ENCODE results near the gene ANAPC4. TPM values are rescaled to one million over a fixed set of nuclear protein-coding genes. Genes with fewer than 3 reads are reported as not detected.

ANAPC4 gene
- total RNA-seq, 4 donors from 2014 or later = 19.8 to 49.8 (median 27.2) TPM

DNA sequence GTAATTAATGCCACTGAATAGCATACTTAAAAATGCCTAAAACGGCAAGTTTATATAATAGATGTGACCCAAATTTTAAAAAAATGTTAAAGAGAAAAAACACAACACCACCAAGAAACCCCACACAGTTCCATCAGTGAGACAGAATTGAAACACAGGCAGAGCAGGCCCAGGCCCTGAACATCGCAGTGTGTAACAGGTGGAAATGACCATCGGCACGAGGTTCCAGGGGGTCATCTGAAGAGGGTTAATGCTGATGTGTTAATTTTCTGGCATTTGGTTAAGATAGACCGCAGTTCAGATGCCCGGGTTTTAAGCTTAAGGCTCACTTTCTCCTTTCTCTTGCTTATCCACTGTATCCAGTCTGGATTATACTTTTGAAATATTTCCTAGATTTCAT, 66.8 kb downstream of the ANAPC4 start:
- no peak for ATAC-seq (ENCODE audit: low FRiP score)
- no peak for DNase-seq (ENCODE audit: low spot score)
- TF ChIP-seq, protein P1, sequence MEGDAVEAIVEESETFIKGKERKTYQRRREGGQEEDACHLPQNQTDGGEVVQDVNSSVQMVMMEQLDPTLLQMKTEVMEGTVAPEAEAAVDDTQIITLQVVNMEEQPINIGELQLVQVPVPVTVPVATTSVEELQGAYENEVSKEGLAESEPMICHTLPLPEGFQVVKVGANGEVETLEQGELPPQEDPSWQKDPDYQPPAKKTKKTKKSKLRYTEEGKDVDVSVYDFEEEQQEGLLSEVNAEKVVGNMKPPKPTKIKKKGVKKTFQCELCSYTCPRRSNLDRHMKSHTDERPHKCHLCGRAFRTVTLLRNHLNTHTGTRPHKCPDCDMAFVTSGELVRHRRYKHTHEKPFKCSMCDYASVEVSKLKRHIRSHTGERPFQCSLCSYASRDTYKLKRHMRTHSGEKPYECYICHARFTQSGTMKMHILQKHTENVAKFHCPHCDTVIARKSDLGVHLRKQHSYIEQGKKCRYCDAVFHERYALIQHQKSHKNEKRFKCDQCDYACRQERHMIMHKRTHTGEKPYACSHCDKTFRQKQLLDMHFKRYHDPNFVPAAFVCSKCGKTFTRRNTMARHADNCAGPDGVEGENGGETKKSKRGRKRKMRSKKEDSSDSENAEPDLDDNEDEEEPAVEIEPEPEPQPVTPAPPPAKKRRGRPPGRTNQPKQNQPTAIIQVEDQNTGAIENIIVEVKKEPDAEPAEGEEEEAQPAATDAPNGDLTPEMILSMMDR (IDR thresholded peaks at IDR 0.05) = no peak

DNA sequence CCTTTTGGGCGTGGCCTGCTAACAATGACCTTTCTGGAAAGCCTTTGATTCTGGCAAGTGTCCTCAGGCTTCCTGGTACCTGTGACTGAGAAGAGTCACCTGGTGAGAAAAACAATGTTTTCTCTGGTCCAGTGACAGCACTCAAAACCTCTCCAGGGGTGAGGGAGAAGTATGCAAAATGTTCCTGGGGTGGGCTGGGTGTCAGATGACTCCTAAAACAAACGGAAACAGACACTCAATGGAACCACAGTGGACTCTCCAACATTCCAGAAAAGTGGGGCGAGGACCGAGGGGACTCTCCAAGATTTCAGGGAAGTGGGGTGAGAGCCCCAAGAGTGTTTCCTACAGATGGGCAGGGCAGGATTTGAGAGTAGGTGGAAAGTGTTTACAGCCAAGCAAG, 69.5 kb downstream of the ANAPC4 start:
- no peak for ATAC-seq (ENCODE audit: low FRiP score)
- TF ChIP-seq, protein P1 (IDR thresholded peaks at IDR 0.05) = no peak
- no peak for DNase-seq (ENCODE audit: low spot score)

DNA sequence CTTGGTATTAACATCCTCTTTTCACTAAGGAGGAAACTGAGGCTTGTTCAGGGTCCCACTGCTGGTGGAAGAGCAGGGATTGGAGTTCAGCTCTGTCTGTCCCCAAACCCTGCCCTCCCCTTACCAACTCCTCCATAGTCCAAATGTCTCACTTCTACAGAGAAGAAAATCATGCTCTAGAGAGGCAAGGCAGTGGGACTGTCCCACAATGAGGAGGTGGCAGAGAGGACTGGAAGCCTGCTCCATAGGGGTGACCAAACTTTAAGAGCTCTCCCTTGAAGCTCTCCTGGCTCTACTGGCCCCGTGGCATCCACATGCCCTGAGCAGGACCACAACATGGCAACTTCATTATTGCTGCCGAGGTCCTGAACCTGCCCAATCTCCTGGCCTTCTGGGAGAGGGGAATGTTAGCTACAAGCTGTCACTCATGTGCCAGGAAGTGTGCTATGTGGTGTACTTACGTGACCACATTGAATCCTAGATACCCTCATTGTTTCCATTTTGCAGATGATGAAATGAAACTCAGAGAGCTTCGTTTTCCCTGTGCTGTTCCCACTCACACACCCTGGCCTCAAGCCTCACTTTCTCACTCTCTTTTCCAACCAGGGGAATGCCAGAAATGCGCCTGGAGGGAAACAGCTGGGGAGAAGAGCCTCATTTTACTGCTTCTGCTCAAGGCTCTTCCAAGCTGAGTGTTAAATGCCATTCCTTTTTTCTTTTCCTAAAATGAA, 71.5 kb downstream of the ANAPC4 start:
- TF ChIP-seq, protein P1 (IDR thresholded peaks at IDR 0.05) = no peak
- ATAC-seq (ENCODE audit: low FRiP score) = no peak
- DNase-seq (ENCODE audit: low spot score) = no peak

DNA sequence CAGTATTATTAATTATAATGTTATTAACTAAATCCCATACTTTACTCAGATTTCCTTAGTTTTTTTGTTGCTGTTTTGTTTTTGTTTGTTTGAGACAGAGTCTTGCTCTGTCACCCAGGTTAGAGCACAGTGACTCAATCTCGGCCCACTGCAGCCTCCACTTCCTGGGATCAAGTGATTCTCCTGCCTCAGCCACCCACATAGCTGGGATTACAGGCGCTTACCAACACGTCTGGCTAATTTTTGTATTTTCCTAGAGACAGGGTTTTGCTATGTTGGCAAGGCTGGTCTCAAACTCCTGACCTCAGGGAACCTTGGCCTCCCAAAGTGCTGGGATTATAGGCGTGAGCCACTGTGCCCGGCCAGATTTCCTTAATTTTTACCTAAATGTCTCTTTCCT, 72.2 kb downstream of the ANAPC4 start:
- ATAC-seq (ENCODE audit: low FRiP score) = no peak
- no peak for DNase-seq (ENCODE audit: low spot score)
- TF ChIP-seq, protein P1 (IDR thresholded peaks at IDR 0.05) = no peak

DNA sequence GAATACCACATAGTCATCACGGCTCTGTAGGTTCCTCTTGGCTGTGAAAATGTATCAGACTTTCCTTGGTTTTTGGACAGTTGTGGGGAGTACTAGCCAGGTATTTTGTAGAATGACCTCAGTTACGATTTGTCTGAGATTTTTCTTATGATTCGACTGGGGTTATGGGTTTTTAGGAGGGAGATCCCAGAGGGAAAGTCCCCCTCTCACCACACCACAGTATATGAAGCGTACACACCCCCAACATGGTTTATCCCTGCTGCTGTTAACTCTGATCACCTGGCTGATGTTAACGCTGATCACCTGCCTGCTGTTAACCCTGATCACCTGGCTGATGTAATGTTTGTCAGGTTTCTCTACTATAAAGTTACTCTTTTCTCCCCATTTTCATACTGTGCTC, 72.6 kb downstream of the ANAPC4 start:
- no peak for ATAC-seq (ENCODE audit: low FRiP score)
- DNase-seq (ENCODE audit: low spot score) = no peak

DNA sequence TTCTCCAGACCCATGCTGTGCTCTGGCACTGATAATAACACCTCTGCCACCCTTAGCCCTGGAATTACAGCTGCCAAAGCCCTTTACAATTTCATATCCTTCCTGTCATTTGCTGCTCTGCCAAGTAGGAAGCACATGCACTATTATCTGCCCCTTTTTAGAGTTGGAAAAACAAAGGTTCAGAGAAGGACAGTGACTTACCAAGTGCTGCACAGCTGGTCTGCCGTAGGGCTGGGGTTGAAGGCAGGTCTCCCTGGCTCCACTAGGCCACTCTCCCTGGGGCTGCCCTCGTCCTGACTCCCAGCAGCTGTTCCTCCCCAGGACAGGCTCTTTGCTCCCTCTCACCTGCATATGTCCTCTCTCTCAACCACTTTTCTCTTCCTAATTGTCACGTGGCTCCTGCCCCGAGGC, 73.4 kb downstream of the ANAPC4 start:
- DNase-seq (ENCODE audit: low spot score) (no peak), ATAC-seq (ENCODE audit: low FRiP score) (no peak)
- TF ChIP-seq, protein P1 (IDR thresholded peaks at IDR 0.05) = no peak

More for the DNA sequence above, 72.6 kb downstream of the ANAPC4 start:
- TF ChIP-seq, protein P1 (IDR thresholded peaks at IDR 0.05) = no peak

DNA sequence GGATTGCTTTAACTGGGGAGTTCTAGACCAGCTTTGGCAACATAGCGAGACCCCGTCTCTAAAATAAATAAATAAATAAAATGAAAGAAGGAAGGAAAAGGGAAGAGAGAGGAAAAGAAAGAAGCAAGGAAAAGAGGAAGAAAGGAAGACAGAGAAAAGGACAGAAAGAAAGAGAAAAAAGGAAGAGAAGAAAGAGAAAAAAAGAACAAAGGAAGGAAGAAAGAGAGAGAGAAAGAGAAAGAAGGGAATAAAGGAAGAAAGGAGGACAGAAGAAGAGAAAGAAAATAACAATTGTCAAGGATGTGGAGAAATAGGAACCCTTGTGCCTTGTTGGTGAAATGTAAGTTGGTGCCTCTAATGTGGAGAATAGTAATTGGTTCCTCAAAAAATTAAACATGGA, 74.6 kb downstream of the ANAPC4 start:
- no peak for DNase-seq (ENCODE audit: low spot score)
- TF ChIP-seq, protein P1 (IDR thresholded peaks at IDR 0.05) = no peak
- ATAC-seq (ENCODE audit: low FRiP score) = no peak
